ENCODE data around the gene PDE3B.
A peak's percentile ranks its signal among the peaks of the same experiment; 100 is the strongest.

The PDE3B gene

DNA sequence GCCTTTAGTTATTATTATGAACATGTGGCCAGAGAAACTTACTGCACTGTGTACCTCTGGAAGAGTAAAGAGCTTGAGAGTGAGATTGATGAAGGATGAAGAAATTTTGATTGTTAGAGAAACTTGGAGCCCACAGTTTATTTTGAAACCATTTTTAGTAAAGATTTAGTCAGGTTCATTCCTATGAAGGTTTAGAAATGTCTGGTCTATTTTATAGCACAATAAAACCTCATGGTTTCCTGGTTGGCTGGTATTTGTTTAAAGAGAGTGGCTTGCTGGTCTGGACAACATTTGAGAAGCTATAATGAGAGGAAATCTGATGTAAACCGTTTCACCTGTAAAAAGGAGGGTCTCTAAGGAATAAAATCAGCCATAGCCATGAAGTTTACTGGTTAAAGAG, 8.8 kb upstream of the PDE3B start:
- peaks cover 0 to 13% (median 0%) of the 10 kb centered on the region in 11 experiments; a peak in 4 of 22 replicates for H3K36me3 ChIP-seq
- H3K27me3 ChIP-seq = no peaks in the 10 kb centered on the region
- no peak overlapping the region for H3K4me3 ChIP-seq
- peak overlapping the region in 3 of 11 experiments; percentile 17 to 69 (median 65); a peak in 4 of 22 replicates for H3K27ac ChIP-seq
- no peak for TF ChIP-seq Cebpa-rat (IDR thresholded peaks at IDR 0.05)
- H4K20me1 ChIP-seq = 0 out of 22 replicates have a peak, but pooled peaks cover 0 to 1% (median 0%) of the 10 kb centered on the region in 11 experiments
- H3K4me2 ChIP-seq = peak overlapping the region in 5 of 11 experiments; percentile 30 to 77 (median 73); a peak in 8 of 22 replicates
- H3K9me3 ChIP-seq (replicated peaks in 1 of 11) = peaks cover 0 to 9% (median 5%) of the 10 kb centered on the region in 11 experiments; a peak in 6 of 22 replicates
- no peak overlapping the region for H3K9ac ChIP-seq
- peaks cover 8 to 52% (median 34%) of the 10 kb centered on the region in 10 experiments for H3K4me1 ChIP-seq

DNA sequence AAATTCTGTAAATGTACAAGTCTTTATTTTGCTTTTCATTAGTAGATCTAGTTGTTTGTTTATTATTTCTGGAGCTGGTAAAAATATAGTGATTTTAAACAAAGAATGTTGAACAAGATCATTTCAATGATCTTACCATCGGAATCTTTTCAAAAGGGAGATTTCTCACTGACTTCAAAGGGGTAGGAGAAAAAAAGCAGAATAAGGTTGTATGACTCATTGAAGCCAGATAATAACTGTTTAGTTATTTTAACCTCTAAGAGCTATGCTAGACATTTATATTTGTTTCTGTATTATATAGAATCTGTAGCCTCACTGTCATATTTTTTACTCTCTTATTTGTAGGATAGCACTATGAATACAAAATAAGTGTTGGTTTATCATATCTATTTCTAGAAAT, 8.1 kb upstream of the PDE3B start:
- no peak overlapping the region for H3K4me3 ChIP-seq
- 0 out of 22 replicates have a peak, but pooled peaks cover 0 to 4% (median 0%) of the 10 kb centered on the region in 11 experiments for H4K20me1 ChIP-seq
- H3K9me3 ChIP-seq (replicated peaks in 1 of 11) = peaks cover 0 to 9% (median 5%) of the 10 kb centered on the region in 11 experiments; a peak in 6 of 22 replicates
- H3K4me2 ChIP-seq = peak overlapping the region in 6 of 11 experiments; percentile 55 to 77 (median 73); a peak in 11 of 22 replicates
- no peaks in the 10 kb centered on the region for H3K27me3 ChIP-seq
- H3K9ac ChIP-seq = no peak overlapping the region
- H3K4me1 ChIP-seq = peaks cover 8 to 59% (median 34%) of the 10 kb centered on the region in 10 experiments
- H3K27ac ChIP-seq = peak overlapping the region in 6 of 11 experiments; percentile 57 to 72 (median 64); a peak in 9 of 22 replicates
- TF ChIP-seq Cebpa-rat (IDR thresholded peaks at IDR 0.05) = no peak
- H3K36me3 ChIP-seq = peaks cover 0 to 13% (median 0%) of the 10 kb centered on the region in 11 experiments; a peak in 4 of 22 replicates

DNA sequence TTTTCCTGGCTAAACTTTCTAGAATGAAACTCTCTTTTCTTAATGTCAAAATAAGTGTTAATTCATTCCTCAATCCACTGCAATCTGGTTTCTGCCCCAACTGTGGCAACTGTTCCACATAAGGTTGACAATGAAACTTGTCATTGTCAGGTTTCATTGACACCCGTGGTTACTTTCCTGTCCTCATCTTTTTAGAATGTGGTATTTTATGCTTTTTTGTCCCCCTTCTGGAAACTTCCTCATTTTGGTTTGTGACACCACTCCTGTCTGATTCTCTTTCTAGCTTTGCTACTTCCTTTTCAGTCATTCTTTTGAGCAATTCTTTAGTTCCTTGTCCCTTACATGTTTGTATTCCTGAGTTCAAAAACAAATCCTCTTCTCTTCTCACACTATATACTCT, 7.5 kb upstream of the PDE3B start:
- Histone ChIP-seq H3K4me3 (no peak overlapping the region), H4K20me1 (0 out of 22 replicates have a peak, but pooled peaks cover 0 to 4% (median 0%) of the 10 kb centered on the region in 11 experiments), H3K4me1 (peaks cover 8 to 65% (median 34%) of the 10 kb centered on the region in 10 experiments), H3K36me3 (peaks cover 0 to 13% (median 0%) of the 10 kb centered on the region in 11 experiments; a peak in 4 of 22 replicates), H3K27me3 (0 out of 22 replicates have a peak, but pooled peaks cover 0 to under 1% (median 0%) of the 10 kb centered on the region in 11 experiments), H3K4me2 (peak overlapping the region; percentile 19 to 77 (median 60); a peak in 21 of 22 replicates), H3K27ac (peak overlapping the region in 8 of 11 experiments; percentile 16 to 72 (median 64); a peak in 15 of 22 replicates), H3K9me3 (replicated peaks in 1 of 11) (peaks cover 0 to 9% (median 5%) of the 10 kb centered on the region in 11 experiments; a peak in 6 of 22 replicates), H3K9ac (peak overlapping the region in 4 of 11 experiments; percentile 3 to 48 (median 40); a peak in 4 of 22 replicates)
- TF ChIP-seq Cebpa-rat (IDR thresholded peaks at IDR 0.05) = no peak

DNA sequence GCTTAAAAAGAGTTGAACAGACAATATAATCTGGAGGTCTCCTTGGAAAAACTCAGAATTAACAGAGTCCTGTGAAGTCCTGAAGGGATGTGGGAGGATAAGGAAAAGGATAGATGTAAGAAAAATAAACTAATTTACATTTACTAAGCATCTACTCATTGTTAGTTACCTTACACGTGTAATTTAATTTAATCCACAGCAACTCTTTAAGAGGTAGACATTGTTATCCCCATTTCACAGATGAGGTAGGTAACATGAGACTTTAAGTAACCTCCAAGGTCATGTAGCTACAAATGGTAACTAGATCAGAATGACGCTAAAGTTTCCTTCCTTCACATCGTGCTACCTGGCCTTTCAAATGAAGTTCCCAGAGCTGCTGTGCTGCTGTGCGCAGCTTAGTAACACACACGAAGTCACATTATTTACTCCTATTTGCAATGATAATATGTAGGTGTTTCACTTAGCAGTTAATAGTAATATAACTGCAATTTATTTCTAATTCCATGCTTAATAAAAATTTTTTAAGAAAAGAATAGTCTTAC, 5.7 kb upstream of the PDE3B start:
- H3K4me2 ChIP-seq = peak overlapping the region in 3 of 11 experiments; percentile 4 to 76 (median 20); a peak in 4 of 22 replicates
- 0 out of 22 replicates have a peak, but pooled peaks cover 0 to 4% (median 0%) of the 10 kb centered on the region in 11 experiments for H4K20me1 ChIP-seq
- peaks cover 0 to 13% (median 0%) of the 10 kb centered on the region in 11 experiments; a peak in 4 of 22 replicates for H3K36me3 ChIP-seq
- H3K27ac ChIP-seq = no peak overlapping the region
- no peak overlapping the region for H3K4me3 ChIP-seq
- H3K4me1 ChIP-seq = peaks cover 12 to 83% (median 48%) of the 10 kb centered on the region in 10 experiments
- peaks cover 0 to 9% (median 5%) of the 10 kb centered on the region in 11 experiments; a peak in 6 of 22 replicates for H3K9me3 ChIP-seq (replicated peaks in 1 of 11)
- H3K27me3 ChIP-seq = 0 out of 22 replicates have a peak, but pooled peaks cover 0 to 4% (median 0%) of the 10 kb centered on the region in 11 experiments
- H3K9ac ChIP-seq = no peak overlapping the region
- no peak for TF ChIP-seq Cebpa-rat (IDR thresholded peaks at IDR 0.05)

DNA sequence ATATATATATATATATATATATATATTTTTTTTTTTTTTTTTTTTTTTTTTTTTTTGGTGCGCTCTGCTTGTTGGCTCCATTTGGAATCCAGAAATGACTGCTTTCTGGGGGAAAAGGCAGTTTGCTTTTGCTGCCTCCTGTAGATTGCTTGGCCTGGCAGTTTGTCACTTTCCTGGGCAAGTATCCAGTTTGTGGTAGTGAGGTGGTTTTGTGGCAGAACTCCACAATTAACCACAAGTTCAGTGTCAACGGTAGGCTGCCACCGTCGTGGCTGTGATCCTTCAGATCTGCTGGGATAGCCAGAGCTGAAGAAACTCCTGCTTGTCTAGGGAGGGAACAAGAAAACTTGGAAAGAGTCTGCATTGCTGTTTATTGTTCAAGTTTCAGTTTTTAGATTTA, 5.0 kb upstream of the PDE3B start:
- Histone ChIP-seq H3K36me3 (peaks cover 0 to 13% (median 0%) of the 10 kb centered on the region in 11 experiments; a peak in 4 of 22 replicates), H3K27ac (no peak overlapping the region), H3K9me3 (replicated peaks in 1 of 11) (peaks cover 0 to 9% (median 5%) of the 10 kb centered on the region in 11 experiments; a peak in 6 of 22 replicates), H3K4me2 (peak overlapping the region in 8 of 11 experiments; percentile 31 to 76 (median 60); a peak in 12 of 22 replicates), H3K27me3 (0 out of 22 replicates have a peak, but pooled peaks cover 0 to 4% (median 0%) of the 10 kb centered on the region in 11 experiments), H3K4me3 (no peak overlapping the region), H4K20me1 (0 out of 22 replicates have a peak, but pooled peaks cover 0 to 4% (median 0%) of the 10 kb centered on the region in 11 experiments), H3K4me1 (peaks cover 12 to 84% (median 50%) of the 10 kb centered on the region in 10 experiments), H3K9ac (peak overlapping the region in 1 of 11 experiments; percentile 60; a peak in 1 of 22 replicates)
- no peak for TF ChIP-seq Cebpa-rat (IDR thresholded peaks at IDR 0.05)

DNA sequence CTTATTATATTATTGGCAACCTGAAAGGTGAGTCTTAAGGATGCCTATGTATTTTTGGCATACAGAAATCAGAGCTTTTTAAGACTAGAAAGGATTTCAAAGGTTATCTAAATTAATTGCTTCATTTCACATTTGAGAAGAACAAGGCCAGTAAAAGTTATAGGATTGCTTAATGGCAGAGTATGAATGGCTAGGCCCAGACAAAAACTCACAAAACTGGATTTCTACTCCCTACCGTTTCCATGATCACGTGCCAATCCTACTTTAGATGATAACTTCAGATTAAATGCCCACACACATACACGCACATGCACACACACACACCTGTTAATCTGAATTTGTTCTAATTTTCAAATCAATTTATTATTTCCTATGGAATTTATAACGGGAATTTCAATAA, 1.8 kb upstream of the PDE3B start:
- Histone ChIP-seq H4K20me1 (peaks cover 15 to 27% (median 25%) of the 10 kb centered on the region in 11 experiments; a peak in 19 of 22 replicates), H3K4me2 (peak overlapping the region in 7 of 11 experiments; percentile 76 to 98 (median 89); a peak in 12 of 22 replicates), H3K27ac (no peak overlapping the region), H3K9me3 (replicated peaks in 1 of 11) (no peaks in the 10 kb centered on the region), H3K9ac (peak overlapping the region in 2 of 11 experiments; percentile 9 to 34; a peak in 2 of 22 replicates), H3K4me1 (peaks cover 7 to 61% (median 29%) of the 10 kb centered on the region in 10 experiments; a peak in 19 of 20 replicates), H3K27me3 (peaks cover 0 to 31% (median 27%) of the 10 kb centered on the region in 11 experiments; a peak in 17 of 22 replicates), H3K36me3 (peaks cover 0 to 11% (median 0%) of the 10 kb centered on the region in 11 experiments; a peak in 2 of 22 replicates), H3K4me3 (peak overlapping the region in 3 of 10 experiments; percentile 25 to 99 (median 86); a peak in 5 of 20 replicates)
- no peak for TF ChIP-seq Cebpa-rat (IDR thresholded peaks at IDR 0.05)

DNA sequence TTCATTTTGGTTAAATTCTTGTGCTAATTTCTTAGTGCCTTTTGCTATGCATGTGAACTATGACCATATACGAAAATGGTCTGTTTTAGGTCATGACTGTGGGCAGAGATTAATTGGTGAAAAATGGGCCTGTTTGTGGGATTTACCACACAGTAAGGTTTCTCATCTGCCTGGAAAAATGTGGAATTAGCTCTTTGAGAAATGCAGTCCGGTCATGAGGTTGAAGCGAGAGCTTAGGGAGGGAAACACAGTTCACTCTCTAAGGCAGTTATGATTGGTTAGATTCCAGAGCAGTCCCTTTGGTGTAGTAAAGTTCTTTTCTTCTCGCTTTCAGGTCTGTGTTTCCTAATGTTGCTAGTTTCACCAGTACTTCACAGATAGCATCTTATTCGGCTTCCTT, 1.2 kb upstream of the PDE3B start:
- Histone ChIP-seq H3K36me3 (peaks cover 0 to 11% (median 0%) of the 10 kb centered on the region in 11 experiments; a peak in 2 of 22 replicates), H3K9me3 (replicated peaks in 1 of 11) (no peaks in the 10 kb centered on the region), H3K4me2 (peak overlapping the region; percentile 76 to 98 (median 90)), H3K9ac (peak overlapping the region in 8 of 11 experiments; percentile 89 to 98 (median 96); a peak in 9 of 22 replicates), H3K27me3 (peaks cover 0 to 35% (median 32%) of the 10 kb centered on the region in 11 experiments; a peak in 17 of 22 replicates), H3K27ac (peak overlapping the region in 5 of 11 experiments; percentile 88 to 97 (median 94); a peak in 6 of 22 replicates), H3K4me3 (peak overlapping the region in 9 of 10 experiments; percentile 86 to 99 (median 93); a peak in 15 of 20 replicates), H3K4me1 (peaks cover 5 to 56% (median 27%) of the 10 kb centered on the region in 10 experiments; a peak in 19 of 20 replicates), H4K20me1 (peaks cover 15 to 34% (median 31%) of the 10 kb centered on the region in 11 experiments; a peak in 19 of 22 replicates)
- TF ChIP-seq Cebpa-rat (IDR thresholded peaks at IDR 0.05) = no peak

All from BLaER1 treated with 17β-estradiol and CSF1 and Interleukin-3, amounts not matched to agents 10 nM and 100 nM (cell line).